MM.1S (cell line): ENCODE results near the gene SCUBE1.

Experiments used
- DNase-seq: peaks from one replicate; pipeline ENCODE4 v3.0.0-alpha.2; 2015
- H2AFZ ChIP-seq: fragments of 300-600 bp; sonication (generic); 2 replicates; pipeline ENCODE4 v1.6.0; 2016; ENCODE audit warnings: antibody characterized with exemption, low read length
- H3F3A ChIP-seq: fragments of 300-600 bp; sonication (generic); 2 replicates; pipeline ENCODE4 v1.6.1; 2016; ENCODE audit warnings: mild to moderate bottlenecking, antibody characterized with exemption, low read length, moderate library complexity, mixed read lengths; ENCODE audit not compliant: insufficient read depth
- H3K27ac ChIP-seq: fragments of 300-600 bp; sonication (generic); 2 replicates; pipeline ENCODE4 v1.5.1; 2016; ENCODE audit warnings: mild to moderate bottlenecking, low read length
- H3K27me3 ChIP-seq: fragments of 300-600 bp; sonication (generic); replicated peaks from 2 replicates; pipeline ENCODE4 v1.6.0; 2016; ENCODE audit warnings: low read length; ENCODE audit not compliant: insufficient read depth
- H3K36me3 ChIP-seq: fragments of 300-600 bp; sonication (generic); replicated peaks from 2 replicates; pipeline ENCODE4 v1.6.1; 2016; ENCODE audit warnings: mild to moderate bottlenecking, low read length, mixed read lengths; ENCODE audit not compliant: insufficient read depth
- H3K4me1 ChIP-seq: fragments of 300-600 bp; sonication (generic); 2 replicates; pipeline ENCODE4 v1.6.1; 2016; ENCODE audit warnings: low read length, mixed read lengths
- H3K4me2 ChIP-seq: fragments of 300-600 bp; sonication (generic); 2 replicates; pipeline ENCODE4 v1.6.0; 2016; ENCODE audit warnings: low read depth, low read length
- H3K4me3 ChIP-seq: fragments of 300-600 bp; sonication (generic); 2 replicates; pipeline ENCODE4 v1.5.1; 2016; ENCODE audit warnings: low read length, mixed read lengths
- H3K79me2 ChIP-seq: fragments of 300-600 bp; sonication (generic); 2 replicates; pipeline ENCODE4 v1.6.1; 2016; ENCODE audit warnings: mixed run types, low read length, mixed read lengths
- H3K9ac ChIP-seq: fragments of 300-600 bp; sonication (generic); 2 replicates; pipeline ENCODE4 v1.6.1; 2016; ENCODE audit warnings: low read length, mixed read lengths
- H3K9me2 ChIP-seq: fragments of 300-600 bp; sonication (generic); replicated peaks from 2 replicates; pipeline ENCODE4 v1.6.1; 2016; ENCODE audit warnings: mild to moderate bottlenecking, low read length, mixed read lengths; ENCODE audit not compliant: insufficient read depth
- H3K9me3 ChIP-seq: fragments of 300-600 bp; sonication (generic); replicated peaks from 2 replicates; pipeline ENCODE4 v1.6.1; 2016; ENCODE audit warnings: mild to moderate bottlenecking, low read length, mixed read lengths; ENCODE audit not compliant: insufficient read depth
- H4K20me1 ChIP-seq: fragments of 300-600 bp; sonication (generic); 2 replicates; pipeline ENCODE4 v1.6.1; 2016; ENCODE audit warnings: mild to moderate bottlenecking, low read length, moderate library complexity, mixed read lengths; ENCODE audit not compliant: insufficient read depth
- EZH2 ChIP-seq: fragments of 300-600 bp; sonication (generic); optimal IDR thresholded peaks from 2 replicates; pipeline ENCODE3; 2017; ENCODE audit warnings: low read depth, mild to moderate bottlenecking, antibody characterized with exemption, low read length, mixed read lengths
- EZH2phosphoT487 ChIP-seq: fragments of 300-600 bp; sonication (generic); IDR thresholded peaks from 2 replicates; pipeline ENCODE4 v1.6.1; 2018; ENCODE audit warnings: antibody characterized with exemption, low read length
- TF ChIP-seq, protein P1 (sequence below): fragments of 300-600 bp; sonication (generic); IDR thresholded peaks from 2 replicates; pipeline ENCODE4 v1.5.1; 2016; ENCODE audit warnings: antibody characterized with exemption, low read length, mixed read lengths

SCUBE1 gene

DNA sequence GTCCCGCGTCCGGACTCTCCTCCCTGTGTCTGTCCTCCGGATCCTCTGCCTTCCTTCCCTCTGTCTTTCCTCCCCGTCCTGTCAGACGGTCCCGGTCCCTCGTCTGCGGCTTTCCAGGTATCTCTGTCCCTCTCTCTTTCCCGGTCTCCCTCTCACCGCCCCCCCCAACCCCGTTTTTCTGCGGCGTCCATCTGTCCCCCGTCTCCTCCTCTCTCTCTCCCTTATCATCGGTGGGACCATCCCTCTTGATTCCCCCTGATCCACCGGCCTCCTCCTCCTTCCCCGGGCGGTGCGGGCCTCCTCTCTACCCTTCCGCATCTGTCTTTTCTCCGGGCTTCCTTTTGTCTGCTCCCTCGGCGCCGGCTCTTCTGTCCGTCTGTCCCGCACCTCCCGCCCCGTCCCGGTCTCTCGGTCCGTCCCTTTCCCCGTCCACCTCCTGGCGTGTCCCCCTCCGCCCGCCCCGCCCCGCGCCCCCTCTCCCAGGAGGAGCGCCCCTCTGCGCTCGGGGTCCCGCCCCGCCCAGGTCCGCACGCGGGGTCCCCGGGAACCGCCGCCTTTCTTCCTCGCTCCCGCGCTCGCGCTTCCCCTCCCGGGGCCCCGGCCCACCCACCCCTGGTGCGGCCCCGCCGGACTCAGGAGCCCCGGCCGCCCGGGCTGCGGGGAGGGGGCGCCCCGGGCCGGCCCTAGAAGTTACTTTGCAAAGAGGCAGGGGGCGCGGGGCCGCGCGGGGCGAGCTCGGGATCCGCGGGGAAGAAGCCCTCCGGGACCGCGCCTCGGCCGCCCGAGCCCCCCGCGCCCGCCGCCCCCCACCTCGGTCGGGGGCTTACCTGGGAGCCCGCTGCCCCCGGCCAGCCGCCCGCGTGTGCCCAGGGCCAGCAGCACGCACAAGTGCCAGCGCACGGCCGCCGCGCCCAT, 568 bp downstream of the SCUBE1 start:
- no peak overlapping the region for H3K4me3 ChIP-seq

DNA sequence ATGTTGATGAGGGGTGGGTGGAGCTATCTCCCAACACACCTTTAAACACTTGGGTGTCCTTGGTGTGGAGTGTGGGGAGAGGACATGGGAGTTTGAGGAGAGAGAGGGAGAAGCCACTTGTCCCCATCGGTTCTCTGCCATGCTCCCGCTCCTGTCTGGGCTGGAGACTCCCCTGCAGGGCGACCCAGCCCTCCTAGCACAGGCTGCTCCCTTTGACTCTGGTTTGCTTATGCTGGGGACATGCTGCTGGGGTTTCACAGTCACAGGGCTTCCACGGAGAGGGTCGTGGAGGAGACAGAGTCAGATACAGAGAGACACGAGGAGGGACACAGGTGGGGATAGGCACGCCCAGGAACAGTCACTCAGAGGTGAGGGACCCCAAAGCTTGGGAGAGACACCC, 1.6 kb downstream of the SCUBE1 start:
- no peak overlapping the region for H3K27ac ChIP-seq
- no peak overlapping the region for H2AFZ ChIP-seq
- TF ChIP-seq EZH2phosphoT487 (no peak), EZH2 (no peak)
- TF ChIP-seq, protein P1, sequence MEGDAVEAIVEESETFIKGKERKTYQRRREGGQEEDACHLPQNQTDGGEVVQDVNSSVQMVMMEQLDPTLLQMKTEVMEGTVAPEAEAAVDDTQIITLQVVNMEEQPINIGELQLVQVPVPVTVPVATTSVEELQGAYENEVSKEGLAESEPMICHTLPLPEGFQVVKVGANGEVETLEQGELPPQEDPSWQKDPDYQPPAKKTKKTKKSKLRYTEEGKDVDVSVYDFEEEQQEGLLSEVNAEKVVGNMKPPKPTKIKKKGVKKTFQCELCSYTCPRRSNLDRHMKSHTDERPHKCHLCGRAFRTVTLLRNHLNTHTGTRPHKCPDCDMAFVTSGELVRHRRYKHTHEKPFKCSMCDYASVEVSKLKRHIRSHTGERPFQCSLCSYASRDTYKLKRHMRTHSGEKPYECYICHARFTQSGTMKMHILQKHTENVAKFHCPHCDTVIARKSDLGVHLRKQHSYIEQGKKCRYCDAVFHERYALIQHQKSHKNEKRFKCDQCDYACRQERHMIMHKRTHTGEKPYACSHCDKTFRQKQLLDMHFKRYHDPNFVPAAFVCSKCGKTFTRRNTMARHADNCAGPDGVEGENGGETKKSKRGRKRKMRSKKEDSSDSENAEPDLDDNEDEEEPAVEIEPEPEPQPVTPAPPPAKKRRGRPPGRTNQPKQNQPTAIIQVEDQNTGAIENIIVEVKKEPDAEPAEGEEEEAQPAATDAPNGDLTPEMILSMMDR: no peak
- H3K36me3 ChIP-seq: no peaks in the 10 kb centered on the region
- H3K4me3 ChIP-seq: no peak overlapping the region
- H4K20me1 ChIP-seq: no peaks in the 10 kb centered on the region
- H3F3A ChIP-seq: no peaks in the 10 kb centered on the region
- DNase-seq: no peak
- H3K27me3 ChIP-seq: peaks cover 39% of the 10 kb centered on the region
- no peak overlapping the region for H3K4me2 ChIP-seq
- H3K79me2 ChIP-seq: no peaks in the 10 kb centered on the region
- no peaks in the 10 kb centered on the region for H3K4me1 ChIP-seq
- no peaks in the 10 kb centered on the region for H3K9me3 ChIP-seq
- no peaks in the 10 kb centered on the region for H3K9me2 ChIP-seq
- no peak overlapping the region for H3K9ac ChIP-seq

More for the DNA sequence above, 568 bp downstream of the SCUBE1 start:
- DNase-seq: no peak
- Histone ChIP-seq H3K4me1 (no peaks in the 10 kb centered on the region), H3K9me3 (no peaks in the 10 kb centered on the region), H2AFZ (no peak overlapping the region), H3K27me3 (peaks cover 32% of the 10 kb centered on the region), H3K9me2 (no peaks in the 10 kb centered on the region), H3K4me2 (no peak overlapping the region), H3K79me2 (no peaks in the 10 kb centered on the region), H3K9ac (no peak overlapping the region), H3K36me3 (no peaks in the 10 kb centered on the region), H3F3A (no peaks in the 10 kb centered on the region), H3K27ac (no peak overlapping the region), H4K20me1 (no peaks in the 10 kb centered on the region)
- TF ChIP-seq EZH2: no peak
- TF ChIP-seq, protein P1: no peak
- no peak for TF ChIP-seq EZH2phosphoT487

DNA sequence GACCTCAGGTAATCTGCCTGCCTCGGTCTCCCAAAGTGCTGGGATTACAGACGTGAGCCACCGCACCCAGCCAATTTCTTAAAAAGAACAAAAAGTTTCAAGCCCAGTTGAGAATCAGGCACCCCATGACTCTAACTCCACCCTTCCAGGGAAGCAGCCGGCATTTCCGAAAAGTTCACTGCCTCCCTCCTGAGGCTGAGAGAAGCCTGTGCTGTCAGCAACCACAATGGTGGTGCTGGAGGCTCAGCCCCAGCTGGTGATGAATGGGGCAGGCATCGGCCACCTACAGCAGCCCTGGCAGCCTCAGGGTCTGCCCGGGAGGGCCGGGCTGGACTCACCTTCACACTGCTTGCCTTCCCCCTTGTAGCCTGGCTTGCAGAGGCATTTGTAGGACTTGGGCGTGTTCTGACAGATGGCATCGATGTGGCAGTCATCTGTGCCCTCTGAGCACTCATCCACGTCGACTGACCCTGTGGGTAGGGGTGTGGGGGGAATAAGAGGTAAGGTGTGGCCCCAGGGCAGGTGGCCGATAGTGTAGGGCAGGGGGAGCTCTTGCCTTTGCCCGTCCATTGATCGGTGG, 4.3 kb downstream of the SCUBE1 start:
- H3K4me2 ChIP-seq: no peak overlapping the region
- TF ChIP-seq EZH2phosphoT487 (no peak), EZH2 (no peak)
- TF ChIP-seq, protein P1: no peak
- no peaks in the 10 kb centered on the region for H4K20me1 ChIP-seq
- no peak overlapping the region for H3K27ac ChIP-seq
- no peaks in the 10 kb centered on the region for H3F3A ChIP-seq
- H3K4me1 ChIP-seq: no peaks in the 10 kb centered on the region
- H3K9me3 ChIP-seq: no peaks in the 10 kb centered on the region
- H2AFZ ChIP-seq: no peak overlapping the region
- H3K4me3 ChIP-seq: no peak overlapping the region
- no peaks in the 10 kb centered on the region for H3K36me3 ChIP-seq
- no peaks in the 10 kb centered on the region for H3K79me2 ChIP-seq
- no peak for DNase-seq
- H3K9ac ChIP-seq: no peak overlapping the region
- peaks cover 39% of the 10 kb centered on the region for H3K27me3 ChIP-seq
- H3K9me2 ChIP-seq: no peaks in the 10 kb centered on the region
